Measurements from ENCODE around the gene FSD1. TPM values are rescaled to one million over a fixed set of nuclear protein-coding genes. Genes with fewer than 3 reads are reported as not detected.

The FSD1 gene
- total RNA-seq, 2 donors from 2014 or later: 6.4 TPM; not detected in 1

GRCh38 chr19:4368128-4368820 lies 63.9 kb downstream of the FSD1 start:
- no peak for TF ChIP-seq POLR2A (IDR thresholded peaks at IDR 0.05)
- no peak for TF ChIP-seq POLR2AphosphoS5 (IDR thresholded peaks at IDR 0.05)
- TF ChIP-seq, protein P1, sequence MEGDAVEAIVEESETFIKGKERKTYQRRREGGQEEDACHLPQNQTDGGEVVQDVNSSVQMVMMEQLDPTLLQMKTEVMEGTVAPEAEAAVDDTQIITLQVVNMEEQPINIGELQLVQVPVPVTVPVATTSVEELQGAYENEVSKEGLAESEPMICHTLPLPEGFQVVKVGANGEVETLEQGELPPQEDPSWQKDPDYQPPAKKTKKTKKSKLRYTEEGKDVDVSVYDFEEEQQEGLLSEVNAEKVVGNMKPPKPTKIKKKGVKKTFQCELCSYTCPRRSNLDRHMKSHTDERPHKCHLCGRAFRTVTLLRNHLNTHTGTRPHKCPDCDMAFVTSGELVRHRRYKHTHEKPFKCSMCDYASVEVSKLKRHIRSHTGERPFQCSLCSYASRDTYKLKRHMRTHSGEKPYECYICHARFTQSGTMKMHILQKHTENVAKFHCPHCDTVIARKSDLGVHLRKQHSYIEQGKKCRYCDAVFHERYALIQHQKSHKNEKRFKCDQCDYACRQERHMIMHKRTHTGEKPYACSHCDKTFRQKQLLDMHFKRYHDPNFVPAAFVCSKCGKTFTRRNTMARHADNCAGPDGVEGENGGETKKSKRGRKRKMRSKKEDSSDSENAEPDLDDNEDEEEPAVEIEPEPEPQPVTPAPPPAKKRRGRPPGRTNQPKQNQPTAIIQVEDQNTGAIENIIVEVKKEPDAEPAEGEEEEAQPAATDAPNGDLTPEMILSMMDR (IDR thresholded peaks at IDR 0.05): no peak
- Histone ChIP-seq H3K36me3 (peaks cover 0 to 7% of the 10 kb centered on the region in 2 donors), H3K27ac (peak overlapping the region; percentile 78 to 82), H3K4me3 (no peak overlapping the region), H3K4me1 (replicated peaks) (peaks cover 30% of the 10 kb centered on the region), H3K9me3 (no peaks in the 10 kb centered on the region), H3K27me3 (replicated peaks; ENCODE audit: insufficient read depth) (no peaks in the 10 kb centered on the region)
- 36% methylated on average over 19 of the region's 19 CpGs for WGBS
- intact Hi-C loops (cut with DNase I): no loop called here
- no peak for DNase-seq (ENCODE audit: low spot score)

DNA sequence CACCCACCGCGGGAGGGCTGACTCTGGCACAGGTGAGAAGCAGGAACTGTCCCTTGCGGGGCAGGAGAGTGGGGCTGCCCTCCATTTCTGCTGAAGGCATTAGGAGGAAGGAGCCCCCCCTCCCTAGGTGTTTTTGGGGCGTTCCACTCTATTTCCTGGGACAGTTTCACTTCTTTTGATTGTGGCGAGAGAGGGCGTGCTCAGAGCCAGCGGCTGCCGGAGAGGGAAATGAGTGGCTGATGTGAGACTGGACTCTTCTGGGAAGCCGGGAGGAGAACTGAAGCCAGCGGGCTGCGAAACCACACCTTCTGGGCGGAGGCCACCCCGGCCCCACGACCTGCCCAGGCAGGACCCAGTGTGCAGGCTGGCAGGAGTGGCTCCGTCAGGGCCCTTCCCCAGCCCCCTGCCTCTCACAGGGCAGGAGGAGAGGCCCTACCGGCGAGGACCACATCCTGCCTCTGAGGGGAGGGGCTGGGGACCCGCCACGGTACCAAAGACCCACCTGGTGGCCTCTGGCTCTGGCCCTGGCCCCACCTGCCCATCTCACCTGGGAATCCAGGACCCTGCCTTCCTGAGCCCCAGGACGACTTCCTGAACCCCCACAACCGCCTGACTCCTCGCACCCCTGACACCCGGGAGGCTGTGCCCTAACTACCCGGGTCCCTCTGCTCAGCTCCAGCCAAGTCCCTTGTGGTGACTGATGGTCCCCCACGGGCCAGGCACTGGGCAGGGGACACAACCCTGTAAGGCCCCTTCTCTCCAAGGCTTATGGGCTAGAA lies 64.9 kb downstream of the FSD1 start:
- intact Hi-C loops (cut with DNase I): no loop called here
- H3K4me1 ChIP-seq (replicated peaks): peaks cover 35% of the 10 kb centered on the region

DNA sequence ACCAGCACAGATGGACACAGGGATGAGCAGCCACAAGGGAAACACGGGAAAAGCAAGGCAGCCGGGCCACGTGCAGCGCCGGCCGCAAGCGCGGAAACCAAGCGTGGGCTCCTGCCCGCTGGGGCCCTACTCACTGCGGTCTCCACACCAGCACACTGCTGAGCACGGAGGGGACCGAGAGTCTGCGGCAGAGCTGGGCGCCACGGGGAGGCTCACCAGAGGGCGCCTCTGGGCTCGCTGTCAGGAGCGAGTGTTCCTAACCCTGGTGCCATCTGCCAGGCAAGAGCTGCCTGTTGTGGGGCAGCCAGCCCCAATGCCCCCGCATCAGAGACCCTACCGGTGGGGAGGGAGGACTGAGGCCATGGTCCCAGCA lies 65.5 kb downstream of the FSD1 start:
- Histone ChIP-seq H3K36me3 (no peaks in the 10 kb centered on the region), H3K4me3 (no peak overlapping the region), H3K27me3 (replicated peaks; ENCODE audit: insufficient read depth) (no peaks in the 10 kb centered on the region), H3K9me3 (no peaks in the 10 kb centered on the region), H3K27ac (peak overlapping the region; percentile 78 to 82), H3K4me1 (replicated peaks) (peaks cover 40% of the 10 kb centered on the region)
- no peak for DNase-seq (ENCODE audit: low spot score)
- TF ChIP-seq, protein P1 (IDR thresholded peaks at IDR 0.05): peak; percentile 16 to 72 (median 32)
- TF ChIP-seq POLR2A (IDR thresholded peaks at IDR 0.05): no peak
- intact Hi-C loops (cut with DNase I): no loop called here
- WGBS: 72% methylated on average over 14 of the region's 21 CpGs

More for the DNA sequence above, 64.9 kb downstream of the FSD1 start:
- H3K27me3 ChIP-seq (replicated peaks; ENCODE audit: insufficient read depth): no peaks in the 10 kb centered on the region
- H3K9me3 ChIP-seq: no peaks in the 10 kb centered on the region
- peak overlapping the region; percentile 78 to 82 for H3K27ac ChIP-seq
- H3K36me3 ChIP-seq: no peaks in the 10 kb centered on the region
- peak; percentile 59 for TF ChIP-seq POLR2AphosphoS5 (IDR thresholded peaks at IDR 0.05)
- TF ChIP-seq, protein P1 (IDR thresholded peaks at IDR 0.05): peak in 2 of 4 experiments; percentile 10 to 11
- peak; percentile 70 for TF ChIP-seq POLR2A (IDR thresholded peaks at IDR 0.05)
- DNase-seq (ENCODE audit: low spot score): peak; percentile 77
- H3K4me3 ChIP-seq: peak overlapping the region in 1 of 2 donors; percentile 10
- WGBS: 33% methylated on average over 25 of the region's 25 CpGs

GRCh38 chr19:4370418-4371041 lies 66.1 kb downstream of the FSD1 start:
- DNase-seq (ENCODE audit: low spot score): no peak
- WGBS: 87% methylated on average over 15 of the region's 15 CpGs
- intact Hi-C loops (cut with DNase I): no loop called here
- Histone ChIP-seq H3K9me3 (no peaks in the 10 kb centered on the region), H3K36me3 (no peaks in the 10 kb centered on the region), H3K27ac (peak overlapping the region; percentile 78 to 82), H3K4me1 (replicated peaks) (peaks cover 46% of the 10 kb centered on the region), H3K27me3 (replicated peaks; ENCODE audit: insufficient read depth) (no peaks in the 10 kb centered on the region), H3K4me3 (no peak overlapping the region)
- TF ChIP-seq POLR2A (IDR thresholded peaks at IDR 0.05): no peak

Measured in prostate gland (tissue), 2 donors.